HepG2 (cell line): ENCODE results near the gene PRCP.

Source experiments
- BCL6 ChIP-seq: IDR thresholded peaks from 2 replicates; pipeline ENCODE4 v1.6.1; 2016; ENCODE audit warnings: missing genetic modification reagents, missing compliant biosample characterization
- CTCF ChIP-seq: sonication (generic); formaldehyde crosslinking; IDR thresholded peaks from 2 replicates; pipeline ENCODE4 v1.5.0; 2020; ENCODE audit warnings: mild to moderate bottlenecking, missing genetic modification reagents, moderate library complexity
- HNRNPLL ChIP-seq: fragments of 200-400 bp; formaldehyde crosslinking; IDR thresholded peaks from 2 replicates; pipeline ENCODE4 v1.6.1; 2017; ENCODE audit warnings: mild to moderate bottlenecking, low read depth, low read length; ENCODE audit not compliant: poor library complexity, severe bottlenecking
- JUN ChIP-seq: sonication (generic); formaldehyde crosslinking; IDR thresholded peaks from 2 replicates; pipeline ENCODE4 v1.4.0; 2020; ENCODE audit warnings: mild to moderate bottlenecking, missing genetic modification reagents
- KLF16 ChIP-seq, 2 experiments: sonication (generic) in 1 of 2; formaldehyde crosslinking in 1 of 2; IDR thresholded peaks; 2 replicates each; pipeline versions ENCODE4 v1.6.1 to v1.8.0; 2016 to 2023; ENCODE audit warnings: missing genetic modification reagents in 2 of 2, missing compliant biosample characterization in 1 of 2
- MAFF ChIP-seq: IDR thresholded peaks from 2 replicates; pipeline ENCODE4 v1.6.1; 2011; ENCODE audit warnings: low read depth, low read length, improper control_type of control experiment
- MAZ ChIP-seq, 2 experiments: sonication (generic) in 1 of 2; formaldehyde crosslinking in 1 of 2; IDR thresholded peaks; 2 replicates each; pipeline versions ENCODE4 v1.5.0 to v1.6.1; 2012 to 2020; ENCODE audit warnings: low read depth in 2 of 2, mild to moderate bottlenecking in 2 of 2, borderline replicate concordance in 1 of 2, improper control_type of control experiment in 1 of 2, low read length in 1 of 2, missing genetic modification reagents in 1 of 2, moderate library complexity in 1 of 2
- MIER3 ChIP-seq: IDR thresholded peaks from 2 replicates; pipeline ENCODE4 v1.6.1; 2016; ENCODE audit warnings: missing compliant biosample characterization, borderline replicate concordance
- NR2F6 ChIP-seq, 2 experiments: IDR thresholded peaks; 2 replicates each; pipeline ENCODE4 v1.6.1; 2016; ENCODE audit warnings: antibody characterized with exemption in 1 of 2, mild to moderate bottlenecking in 1 of 2
- POLR2A ChIP-seq, 2 experiments: IDR thresholded peaks; 2 replicates each; pipeline ENCODE4 v1.6.1; 2011; ENCODE audit warnings: low read depth in 2 of 2, low read length in 2 of 2, mild to moderate bottlenecking in 1 of 2, moderate library complexity in 1 of 2; ENCODE audit not compliant: insufficient read depth in 1 of 2
- ZZZ3 ChIP-seq: sonication (generic); formaldehyde crosslinking; IDR thresholded peaks from 2 replicates; pipeline ENCODE4 v1.4.0; 2020; ENCODE audit warnings: missing genetic modification reagents, mild to moderate bottlenecking, borderline replicate concordance
- TF ChIP-seq, protein P1 (sequence below): fragments of 450-650 bp; IDR thresholded peaks from 2 replicates; pipeline ENCODE4 v1.6.1; 2017; ENCODE audit warnings: mild to moderate bottlenecking
- TF ChIP-seq, protein P2 (sequence below): sonication (generic); formaldehyde crosslinking; IDR thresholded peaks from 2 replicates; pipeline ENCODE4 v1.4.0; 2020; ENCODE audit warnings: mild to moderate bottlenecking, low read depth, missing genetic modification reagents
- TF ChIP-seq, protein P3 (sequence below): sonication (generic); formaldehyde crosslinking; IDR thresholded peaks from 2 replicates; pipeline ENCODE4 v1.5.0; 2020; ENCODE audit warnings: missing genetic modification reagents

- TF ChIP-seq CTCF (CRISPR knock-in tag) (no peak), JUN (CRISPR knock-in tag) (no peak), POLR2A (IDR thresholded peaks at IDR 0.05; ENCODE audit: insufficient read depth in 1 of 2, low read depth in 2 of 2, low read length in 2 of 2) (no peak), KLF16 (CRISPR knock-in tag; IDR thresholded peaks at IDR 0.05) (no peak), BCL6 (no peak), HNRNPLL (no peak), MIER3 (no peak), ZZZ3 (CRISPR knock-in tag) (no peak), MAZ (IDR thresholded peaks at IDR 0.05; ENCODE audit: borderline replicate concordance, low read depth, low read length) (no peak), MAZ (CRISPR knock-in tag; IDR thresholded peaks at IDR 0.05; ENCODE audit: low read depth) (no peak), MAFF (no peak), NR2F6 (IDR thresholded peaks at IDR 0.05) (no peak), NR2F6 (CRISPR knock-in tag; IDR thresholded peaks at IDR 0.05) (no peak)
- TF ChIP-seq, protein P1, sequence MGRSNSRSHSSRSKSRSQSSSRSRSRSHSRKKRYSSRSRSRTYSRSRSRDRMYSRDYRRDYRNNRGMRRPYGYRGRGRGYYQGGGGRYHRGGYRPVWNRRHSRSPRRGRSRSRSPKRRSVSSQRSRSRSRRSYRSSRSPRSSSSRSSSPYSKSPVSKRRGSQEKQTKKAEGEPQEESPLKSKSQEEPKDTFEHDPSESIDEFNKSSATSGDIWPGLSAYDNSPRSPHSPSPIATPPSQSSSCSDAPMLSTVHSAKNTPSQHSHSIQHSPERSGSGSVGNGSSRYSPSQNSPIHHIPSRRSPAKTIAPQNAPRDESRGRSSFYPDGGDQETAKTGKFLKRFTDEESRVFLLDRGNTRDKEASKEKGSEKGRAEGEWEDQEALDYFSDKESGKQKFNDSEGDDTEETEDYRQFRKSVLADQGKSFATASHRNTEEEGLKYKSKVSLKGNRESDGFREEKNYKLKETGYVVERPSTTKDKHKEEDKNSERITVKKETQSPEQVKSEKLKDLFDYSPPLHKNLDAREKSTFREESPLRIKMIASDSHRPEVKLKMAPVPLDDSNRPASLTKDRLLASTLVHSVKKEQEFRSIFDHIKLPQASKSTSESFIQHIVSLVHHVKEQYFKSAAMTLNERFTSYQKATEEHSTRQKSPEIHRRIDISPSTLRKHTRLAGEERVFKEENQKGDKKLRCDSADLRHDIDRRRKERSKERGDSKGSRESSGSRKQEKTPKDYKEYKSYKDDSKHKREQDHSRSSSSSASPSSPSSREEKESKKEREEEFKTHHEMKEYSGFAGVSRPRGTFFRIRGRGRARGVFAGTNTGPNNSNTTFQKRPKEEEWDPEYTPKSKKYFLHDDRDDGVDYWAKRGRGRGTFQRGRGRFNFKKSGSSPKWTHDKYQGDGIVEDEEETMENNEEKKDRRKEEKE, result no peak
- TF ChIP-seq, protein P2, sequence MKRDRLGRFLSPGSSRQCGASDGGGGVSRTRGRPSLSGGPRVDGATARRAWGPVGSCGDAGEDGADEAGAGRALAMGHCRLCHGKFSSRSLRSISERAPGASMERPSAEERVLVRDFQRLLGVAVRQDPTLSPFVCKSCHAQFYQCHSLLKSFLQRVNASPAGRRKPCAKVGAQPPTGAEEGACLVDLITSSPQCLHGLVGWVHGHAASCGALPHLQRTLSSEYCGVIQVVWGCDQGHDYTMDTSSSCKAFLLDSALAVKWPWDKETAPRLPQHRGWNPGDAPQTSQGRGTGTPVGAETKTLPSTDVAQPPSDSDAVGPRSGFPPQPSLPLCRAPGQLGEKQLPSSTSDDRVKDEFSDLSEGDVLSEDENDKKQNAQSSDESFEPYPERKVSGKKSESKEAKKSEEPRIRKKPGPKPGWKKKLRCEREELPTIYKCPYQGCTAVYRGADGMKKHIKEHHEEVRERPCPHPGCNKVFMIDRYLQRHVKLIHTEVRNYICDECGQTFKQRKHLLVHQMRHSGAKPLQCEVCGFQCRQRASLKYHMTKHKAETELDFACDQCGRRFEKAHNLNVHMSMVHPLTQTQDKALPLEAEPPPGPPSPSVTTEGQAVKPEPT (CRISPR knock-in tag), result no peak
- TF ChIP-seq, protein P3, sequence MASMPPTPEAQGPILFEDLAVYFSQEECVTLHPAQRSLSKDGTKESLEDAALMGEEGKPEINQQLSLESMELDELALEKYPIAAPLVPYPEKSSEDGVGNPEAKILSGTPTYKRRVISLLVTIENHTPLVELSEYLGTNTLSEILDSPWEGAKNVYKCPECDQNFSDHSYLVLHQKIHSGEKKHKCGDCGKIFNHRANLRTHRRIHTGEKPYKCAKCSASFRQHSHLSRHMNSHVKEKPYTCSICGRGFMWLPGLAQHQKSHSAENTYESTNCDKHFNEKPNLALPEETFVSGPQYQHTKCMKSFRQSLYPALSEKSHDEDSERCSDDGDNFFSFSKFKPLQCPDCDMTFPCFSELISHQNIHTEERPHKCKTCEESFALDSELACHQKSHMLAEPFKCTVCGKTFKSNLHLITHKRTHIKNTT, result no peak
These were observed 39.2 kb upstream of the PRCP start for GRCh38 chr11:82939456-82939855.
